OCI-LY3 (cell line): Measurements from ENCODE around the gene ABHD5.

Experiments
- EZH2phosphoT487 ChIP-seq: fragments of 200-600 bp; shearing (Covaris generic); IDR thresholded peaks from 2 replicates; pipeline ENCODE4 v1.6.1; 2018; ENCODE audit warnings: antibody characterized with exemption, mixed run types, low read depth
- TF ChIP-seq, protein P1 (sequence below): fragments of 200-600, 300-600 bp; sonication (generic); IDR thresholded peaks from 2 replicates; pipeline ENCODE4 v1.5.1; 2014; ENCODE audit warnings: antibody characterized with exemption, low read length, low read depth

DNA sequence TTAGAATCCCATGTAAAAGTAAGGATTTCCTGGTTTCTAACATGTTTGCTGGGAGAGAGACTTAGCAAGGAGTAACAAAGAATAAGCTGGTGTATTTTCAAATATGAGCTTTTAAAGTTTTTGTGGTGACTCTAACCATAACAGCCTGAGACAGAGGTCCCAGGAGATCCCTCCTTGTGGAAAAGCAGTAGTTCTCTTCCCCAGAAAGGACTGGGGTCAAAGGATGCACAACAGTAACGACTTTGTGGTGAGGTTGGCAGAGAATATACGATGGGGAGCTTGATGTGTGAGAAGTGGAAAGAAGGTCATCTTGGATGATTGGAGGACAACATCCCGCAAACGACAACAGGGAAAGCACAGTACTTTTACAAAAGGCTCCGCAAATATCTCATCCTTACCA, 38.2 kb downstream of the ABHD5 start:
- TF ChIP-seq, protein P1, sequence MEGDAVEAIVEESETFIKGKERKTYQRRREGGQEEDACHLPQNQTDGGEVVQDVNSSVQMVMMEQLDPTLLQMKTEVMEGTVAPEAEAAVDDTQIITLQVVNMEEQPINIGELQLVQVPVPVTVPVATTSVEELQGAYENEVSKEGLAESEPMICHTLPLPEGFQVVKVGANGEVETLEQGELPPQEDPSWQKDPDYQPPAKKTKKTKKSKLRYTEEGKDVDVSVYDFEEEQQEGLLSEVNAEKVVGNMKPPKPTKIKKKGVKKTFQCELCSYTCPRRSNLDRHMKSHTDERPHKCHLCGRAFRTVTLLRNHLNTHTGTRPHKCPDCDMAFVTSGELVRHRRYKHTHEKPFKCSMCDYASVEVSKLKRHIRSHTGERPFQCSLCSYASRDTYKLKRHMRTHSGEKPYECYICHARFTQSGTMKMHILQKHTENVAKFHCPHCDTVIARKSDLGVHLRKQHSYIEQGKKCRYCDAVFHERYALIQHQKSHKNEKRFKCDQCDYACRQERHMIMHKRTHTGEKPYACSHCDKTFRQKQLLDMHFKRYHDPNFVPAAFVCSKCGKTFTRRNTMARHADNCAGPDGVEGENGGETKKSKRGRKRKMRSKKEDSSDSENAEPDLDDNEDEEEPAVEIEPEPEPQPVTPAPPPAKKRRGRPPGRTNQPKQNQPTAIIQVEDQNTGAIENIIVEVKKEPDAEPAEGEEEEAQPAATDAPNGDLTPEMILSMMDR = no peak
- TF ChIP-seq EZH2phosphoT487 = no peak
